Measurements from ENCODE around the gene KRT33A.
"Not testable (repeated sequence)": the region's sequence is repeated elsewhere in the genome, so short reads cannot be mapped to it uniquely, and the experiment has no call there.

KRT33A gene

GRCh38 chr17:41350381-41350878, at the start of gene KRT33A:
KRT33A (minus strand) TSS chr17:41350828; CDS start chr17:41350767, 61 bp downstream.
- DNase-seq: not testable (repeated sequence)

- DNase-seq: no peak
These were observed 46.5 kb upstream of the KRT33A start, which contains the start of gene KRT31 for GRCh38 chr17:41396996-41397660. KRT31 (minus strand) TSS chr17:41397608; CDS start chr17:41397539, 69 bp downstream.

- no peak for DNase-seq
These were observed 45.7 kb upstream of the KRT33A start for GRCh38 chr17:41396340-41396739.

- no peak for DNase-seq
These were observed 45.0 kb upstream of the KRT33A start for GRCh38 chr17:41395611-41396010.

- DNase-seq: not testable (repeated sequence)
These were observed 44.4 kb upstream of the KRT33A start for GRCh38 chr17:41395044-41395443.

- no peak for DNase-seq
These were observed 43.8 kb upstream of the KRT33A start for GRCh38 chr17:41394254-41394996.

- DNase-seq: no peak
These were observed 43.2 kb upstream of the KRT33A start for GRCh38 chr17:41393826-41394225.

- no peak for DNase-seq
These were observed 42.7 kb upstream of the KRT33A start for GRCh38 chr17:41393294-41393693.

- DNase-seq: no peak
These were observed 41.6 kb upstream of the KRT33A start for GRCh38 chr17:41392278-41392677.

- DNase-seq: no peak
These were observed 40.9 kb upstream of the KRT33A start for GRCh38 chr17:41391535-41391934.

GRCh38 chr17:41390411-41390938, 39.8 kb upstream of the KRT33A start:
- no peak for DNase-seq

GRCh38 chr17:41387670-41388069, 37.0 kb upstream of the KRT33A start:
- DNase-seq: no peak

GRCh38 chr17:41386227-41386626, 35.6 kb upstream of the KRT33A start:
- no peak for DNase-seq

GRCh38 chr17:41383690-41384089, 33.1 kb upstream of the KRT33A start:
- no peak for DNase-seq

- no peak for DNase-seq
These were observed 31.8 kb upstream of the KRT33A start for GRCh38 chr17:41382394-41382793.

GRCh38 chr17:41381943-41382342, 31.3 kb upstream of the KRT33A start, which contains the start of gene KRT34:
KRT34 (minus strand) TSS chr17:41382306; CDS start chr17:41382246, 60 bp downstream.
- DNase-seq: not testable (repeated sequence)

- DNase-seq: not testable (repeated sequence)
These were observed 29.5 kb upstream of the KRT33A start for GRCh38 chr17:41380091-41380490.

- no peak for DNase-seq
These were observed 26.9 kb upstream of the KRT33A start for GRCh38 chr17:41377546-41377945.

GRCh38 chr17:41369713-41370112, 19.1 kb upstream of the KRT33A start, which contains the start of gene KRT33B:
KRT33B (minus strand) TSS chr17:41369813; CDS start chr17:41369750, 63 bp downstream.
- DNase-seq: no peak

GRCh38 chr17:41369023-41369422, 18.4 kb upstream of the KRT33A start:
- DNase-seq: no peak

GRCh38 chr17:41367426-41368075, 16.9 kb upstream of the KRT33A start:
- DNase-seq: no peak

GRCh38 chr17:41366070-41366469, 15.4 kb upstream of the KRT33A start:
- DNase-seq: no peak

- no peak for DNase-seq
These were observed 13.3 kb upstream of the KRT33A start for GRCh38 chr17:41363881-41364280.
